ENCODE data around the gene NDUFA12. TPM values are rescaled to one million over a fixed set of nuclear protein-coding genes. Genes with fewer than 3 reads are reported as not detected.

Gene NDUFA12
- total and polyA plus RNA-seq, 9 of the 15 experiments (the other 6 are each of a cell fraction or from before 2014, with no cell fraction given) = 115 to 986 (median 283) TPM

DNA sequence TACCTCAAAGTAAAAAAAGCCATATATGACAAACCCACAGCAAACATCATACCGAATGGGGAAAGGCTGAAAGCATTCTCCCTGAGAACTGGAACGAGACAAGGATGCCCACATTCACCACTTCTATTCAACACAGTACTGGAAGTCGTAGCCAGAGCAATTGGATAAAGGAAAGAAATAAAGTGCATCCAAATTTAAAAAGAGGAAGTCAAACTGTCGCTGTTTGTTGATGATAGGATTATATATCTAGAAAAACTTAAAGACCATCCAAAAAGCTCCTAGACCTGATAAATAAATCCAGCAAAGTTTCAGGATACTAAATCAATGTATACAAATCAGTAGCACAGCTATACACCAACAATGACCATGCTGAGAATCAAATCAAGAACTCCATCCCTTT, 5.2 kb downstream of the NDUFA12 start:
- Histone ChIP-seq H3K4me3 (no peak overlapping the region), H3K9ac (ENCODE audit: insufficient read depth in 1 of 2, low read depth in 2 of 2, low read length in 2 of 2) (no peak overlapping the region), H3K36me3 (ENCODE audit: control insufficient read depth, insufficient read depth, low read length) (peaks cover 40% of the 10 kb centered on the region; the same call in 1 of the 3 replicates), H4K20me1 (replicated peaks; ENCODE audit: control insufficient read depth, insufficient read depth, low read length) (peaks cover 5% of the 10 kb centered on the region; the same call in 1 of the 2 replicates), H3K27me3 (ENCODE audit: control insufficient read depth in 2 of 2, insufficient read depth in 2 of 2, low read length in 2 of 2) (no peaks in the 10 kb centered on the region), H3K9me1 (ENCODE audit: control insufficient read depth, insufficient read depth, low read length) (no peaks in the 10 kb centered on the region), H3K4me1 (replicated peaks in 1 of 2; ENCODE audit: control insufficient read depth in 2 of 2, insufficient read depth in 2 of 2, low read length in 2 of 2) (peaks cover 0 to 8% of the 10 kb centered on the region in 2 experiments; a peak in 1 of 5 replicates), H3K9me3 (replicated peaks; ENCODE audit: control insufficient read depth, insufficient read depth, low read depth, low read length) (no peaks in the 10 kb centered on the region), H3K27ac (ENCODE audit: extremely low read depth, low read depth, low read length) (no peak overlapping the region), H3K79me2 (ENCODE audit: control insufficient read depth, insufficient read depth, low read length) (peaks cover 53% of the 10 kb centered on the region), H3K4me2 (ENCODE audit: insufficient read depth, low read length) (no peak overlapping the region), H2AFZ (ENCODE audit: low read depth, low read length) (no peak overlapping the region)
- WGBS (ENCODE audit: insufficient coverage, low coverage, missing lambda C conversion rate) = 22% methylated on average over 4 of the region's 4 CpGs
- no TSS peak for BruUV-seq (replicated peaks)
- intact Hi-C loops (cut with micrococcal nuclease) = no loop called here
- no peak for ATAC-seq
- no peak for FAIRE-seq
- in situ Hi-C loops (cut with MboI) = no loop called here
- POLR2A ChIA-PET = interaction anchor here (0.7 to 1.7 kb wide), 2 partner anchors 9 to 18 kb away, joined by 3 to 4 read pairs; no protein-coding TSS in a partner anchor
- CTCF ChIA-PET (ENCODE audit: low intra/inter-chr PET ratio) = no interaction called here
- DNase-seq (ENCODE audit: extremely low read depth in 1 of 4, low spot score in 3 of 4) = no peak
- TF ChIP-seq CBFA2T3 (IDR thresholded peaks at IDR 0.05) (peak; percentile 31; the same call in 1 of the 2 replicates), CBX2 (IDR thresholded peaks at IDR 0.05; ENCODE audit: insufficient read depth, low read length, poor library complexity, severe bottlenecking) (no peak), TEAD4 (IDR thresholded peaks at IDR 0.05; ENCODE audit: low read length) (0 out of 2 replicates have a peak, but pooled peaks have one; percentile 20), TEAD4 (CRISPR knock-in tag; IDR thresholded peaks at IDR 0.05; ENCODE audit: borderline replicate concordance) (no peak), YY1 (IDR thresholded peaks at IDR 0.05; ENCODE audit: borderline replicate concordance in 1 of 3, control insufficient read depth in 1 of 3, extremely low read depth in 1 of 3, insufficient read depth in 3 of 3, insufficient read length in 1 of 3, insufficient replicate concordance in 2 of 3, low read depth in 1 of 3, low read length in 2 of 3) (no peak), KDM1A (IDR thresholded peaks at IDR 0.05) (peak; percentile 38 to 45; a peak in 3 of 4 replicates), TCF3 (CRISPR knock-in tag; IDR thresholded peaks at IDR 0.05) (peak; percentile 31; the same call in 1 of the 2 replicates), ARID1B (IDR thresholded peaks at IDR 0.05) (peak; percentile 26; the same call in 1 of the 2 replicates), ZNF445 (CRISPR knock-in tag; IDR thresholded peaks at IDR 0.05; ENCODE audit: low read depth) (no peak), RCOR1 (IDR thresholded peaks at IDR 0.05; ENCODE audit: borderline replicate concordance in 1 of 2, low read depth in 2 of 2, low read length in 2 of 2) (0 out of 4 replicates have a peak, but pooled peaks of 1 of the 2 experiments have one; percentile 17), SPI1 (IDR thresholded peaks at IDR 0.05; ENCODE audit: borderline replicate concordance, low read depth, low read length) (peak; percentile 93)
- TF ChIP-seq, protein P1, sequence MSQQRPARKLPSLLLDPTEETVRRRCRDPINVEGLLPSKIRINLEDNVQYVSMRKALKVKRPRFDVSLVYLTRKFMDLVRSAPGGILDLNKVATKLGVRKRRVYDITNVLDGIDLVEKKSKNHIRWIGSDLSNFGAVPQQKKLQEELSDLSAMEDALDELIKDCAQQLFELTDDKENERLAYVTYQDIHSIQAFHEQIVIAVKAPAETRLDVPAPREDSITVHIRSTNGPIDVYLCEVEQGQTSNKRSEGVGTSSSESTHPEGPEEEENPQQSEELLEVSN (IDR thresholded peaks at IDR 0.05; ENCODE audit: borderline replicate concordance in 1 of 2, extremely low read depth in 1 of 2, insufficient read depth in 1 of 2, insufficient read length in 1 of 2, low read depth in 1 of 2, low read length in 1 of 2, poor library complexity in 1 of 2, severe bottlenecking in 1 of 2) = no peak
- TF ChIP-seq, protein P2, sequence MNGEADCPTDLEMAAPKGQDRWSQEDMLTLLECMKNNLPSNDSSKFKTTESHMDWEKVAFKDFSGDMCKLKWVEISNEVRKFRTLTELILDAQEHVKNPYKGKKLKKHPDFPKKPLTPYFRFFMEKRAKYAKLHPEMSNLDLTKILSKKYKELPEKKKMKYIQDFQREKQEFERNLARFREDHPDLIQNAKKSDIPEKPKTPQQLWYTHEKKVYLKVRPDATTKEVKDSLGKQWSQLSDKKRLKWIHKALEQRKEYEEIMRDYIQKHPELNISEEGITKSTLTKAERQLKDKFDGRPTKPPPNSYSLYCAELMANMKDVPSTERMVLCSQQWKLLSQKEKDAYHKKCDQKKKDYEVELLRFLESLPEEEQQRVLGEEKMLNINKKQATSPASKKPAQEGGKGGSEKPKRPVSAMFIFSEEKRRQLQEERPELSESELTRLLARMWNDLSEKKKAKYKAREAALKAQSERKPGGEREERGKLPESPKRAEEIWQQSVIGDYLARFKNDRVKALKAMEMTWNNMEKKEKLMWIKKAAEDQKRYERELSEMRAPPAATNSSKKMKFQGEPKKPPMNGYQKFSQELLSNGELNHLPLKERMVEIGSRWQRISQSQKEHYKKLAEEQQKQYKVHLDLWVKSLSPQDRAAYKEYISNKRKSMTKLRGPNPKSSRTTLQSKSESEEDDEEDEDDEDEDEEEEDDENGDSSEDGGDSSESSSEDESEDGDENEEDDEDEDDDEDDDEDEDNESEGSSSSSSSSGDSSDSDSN (IDR thresholded peaks at IDR 0.05; ENCODE audit: borderline replicate concordance in 1 of 2, low read depth in 2 of 2, low read length in 2 of 2) = no peak
